Skin of body (tissue), 2 donors: Measurements from ENCODE around the gene CGAS. TPM values are rescaled to one million over a fixed set of nuclear protein-coding genes. Genes with fewer than 3 reads are reported as not detected.
"Not testable (repeated sequence)": the region's sequence is repeated elsewhere in the genome, so short reads cannot be mapped to it uniquely, and the experiment has no call there.

Experiments used
- DNase-seq: peaks from one replicate; lab custom pipeline; 2025; lab: John Stamatoyannopoulos, UW
- total RNA-seq: library from RNA; depleted of rRNA; stranded (reverse); fragments of >200 nt; gene quantifications from one replicate; pipeline ENCODE4 v1.2.3, GENCODE V29; 2014

The CGAS gene
- total RNA-seq: 4.9 TPM

GRCh38 chr6:73452107-73452461 lies at the start of gene CGAS:
Gene CGAS (minus strand): TSS chr6:73452297. CDS start chr6:73452181, 116 bp downstream.
- DNase-seq: peak; percentile 51

GRCh38 chr6:73497915-73498314 lies 45.8 kb upstream of the CGAS start:
- no peak for DNase-seq

- DNase-seq: no peak
These were observed 39.3 kb upstream of the CGAS start for GRCh38 chr6:73491377-73491776.

GRCh38 chr6:73487473-73487872 lies 35.4 kb upstream of the CGAS start:
- no peak for DNase-seq

GRCh38 chr6:73484438-73484837 lies 32.3 kb upstream of the CGAS start:
- DNase-seq: no peak

GRCh38 chr6:73481969-73482368 lies 29.9 kb upstream of the CGAS start:
- no peak for DNase-seq

- no peak for DNase-seq
These were observed 25.3 kb upstream of the CGAS start for GRCh38 chr6:73477407-73477806.

- DNase-seq: no peak
These were observed 24.6 kb upstream of the CGAS start for GRCh38 chr6:73476723-73477122.

- DNase-seq: no peak
These were observed 19.7 kb upstream of the CGAS start for GRCh38 chr6:73471686-73472290.

GRCh38 chr6:73461537-73462350 lies 9.6 kb upstream of the CGAS start, which contains the start of gene MTO1:
Gene MTO1 (plus strand): TSS chr6:73461737. CDS start chr6:73461855, 118 bp downstream.
- peak; percentile 93 for DNase-seq

- DNase-seq: no peak
These were observed 8.0 kb upstream of the CGAS start for GRCh38 chr6:73460056-73460455.

- DNase-seq: not testable (repeated sequence)
These were observed 7.4 kb upstream of the CGAS start for GRCh38 chr6:73459474-73459873.

- DNase-seq: no peak
These were observed 4.0 kb upstream of the CGAS start for GRCh38 chr6:73455865-73456629.

- peak; percentile 14 for DNase-seq
These were observed 632 bp downstream of the CGAS start for GRCh38 chr6:73451223-73452106.

- no peak for DNase-seq
These were observed 8.5 kb downstream of the CGAS start for GRCh38 chr6:73443555-73443954.

GRCh38 chr6:73435236-73435635 lies 16.9 kb downstream of the CGAS start:
- DNase-seq: no peak

GRCh38 chr6:73421534-73421933 lies 30.6 kb downstream of the CGAS start:
- no peak for DNase-seq

GRCh38 chr6:73418081-73418741 lies 33.9 kb downstream of the CGAS start:
- DNase-seq: no peak

GRCh38 chr6:73413102-73413501 lies 39.0 kb downstream of the CGAS start:
- DNase-seq: no peak

GRCh38 chr6:73409395-73409794 lies 42.7 kb downstream of the CGAS start:
- no peak for DNase-seq

- no peak for DNase-seq
These were observed 51.4 kb downstream of the CGAS start for GRCh38 chr6:73400656-73401055.
